Glutamatergic neuron (in vitro differentiated cells): ENCODE measurements around the gene SLX4IP. TPM values are rescaled to one million over a fixed set of nuclear protein-coding genes. Genes with fewer than 3 reads are reported as not detected.

Experiments
- DNase-seq: peaks from one replicate; pipeline ENCODE4 v3.0.0; 2022
- H3K27ac Mint-ChIP-seq: one replicate; pipeline ENCODE4 v1.8.0; 2020; ENCODE audit warnings: mild to moderate bottlenecking, mixed read lengths, inconsistent platforms; ENCODE audit not compliant: unreplicated experiment
- H3K27me3 Mint-ChIP-seq: one replicate; pipeline ENCODE4 v1.8.0; 2020; ENCODE audit warnings: mild to moderate bottlenecking, moderate library complexity, mixed read lengths, inconsistent platforms; ENCODE audit not compliant: unreplicated experiment
- H3K36me3 Mint-ChIP-seq: one replicate; pipeline ENCODE4 v1.8.0; 2020; ENCODE audit warnings: mild to moderate bottlenecking, mixed read lengths, inconsistent platforms; ENCODE audit not compliant: unreplicated experiment
- H3K4me1 Mint-ChIP-seq: one replicate; pipeline ENCODE4 v1.8.0; 2020; ENCODE audit warnings: mild to moderate bottlenecking, low read depth, mixed read lengths, inconsistent platforms; ENCODE audit not compliant: unreplicated experiment
- H3K4me3 Mint-ChIP-seq: one replicate; pipeline ENCODE4 v1.8.0; 2020; ENCODE audit warnings: mild to moderate bottlenecking, mixed read lengths, inconsistent platforms; ENCODE audit not compliant: unreplicated experiment
- H3K9me3 Mint-ChIP-seq: one replicate; pipeline ENCODE4 v1.8.0; 2020; ENCODE audit warnings: mild to moderate bottlenecking, moderate library complexity, mixed read lengths, inconsistent platforms; ENCODE audit not compliant: unreplicated experiment
- total RNA-seq: library from RNA; stranded (reverse); fragmentation: NEBNext Ultra II Directional; extraction: Animal tissue kit (Norgen Biotek cat#: 25700); gene quantifications from one replicate; pipeline ENCODE4 v1.2.1, GENCODE V29; 2021; ENCODE audit not compliant: unreplicated experiment
- TF ChIP-seq, protein P1 (sequence below): fragments of 200-600 bp; sonication (generic); IDR thresholded peaks from one replicate; pipeline ENCODE4 v1.5.0; 2021; ENCODE audit not compliant: partially characterized antibody, unreplicated experiment

SLX4IP gene
- total RNA-seq, 1 donor from 2014 or later, result 7.9 TPM

DNA sequence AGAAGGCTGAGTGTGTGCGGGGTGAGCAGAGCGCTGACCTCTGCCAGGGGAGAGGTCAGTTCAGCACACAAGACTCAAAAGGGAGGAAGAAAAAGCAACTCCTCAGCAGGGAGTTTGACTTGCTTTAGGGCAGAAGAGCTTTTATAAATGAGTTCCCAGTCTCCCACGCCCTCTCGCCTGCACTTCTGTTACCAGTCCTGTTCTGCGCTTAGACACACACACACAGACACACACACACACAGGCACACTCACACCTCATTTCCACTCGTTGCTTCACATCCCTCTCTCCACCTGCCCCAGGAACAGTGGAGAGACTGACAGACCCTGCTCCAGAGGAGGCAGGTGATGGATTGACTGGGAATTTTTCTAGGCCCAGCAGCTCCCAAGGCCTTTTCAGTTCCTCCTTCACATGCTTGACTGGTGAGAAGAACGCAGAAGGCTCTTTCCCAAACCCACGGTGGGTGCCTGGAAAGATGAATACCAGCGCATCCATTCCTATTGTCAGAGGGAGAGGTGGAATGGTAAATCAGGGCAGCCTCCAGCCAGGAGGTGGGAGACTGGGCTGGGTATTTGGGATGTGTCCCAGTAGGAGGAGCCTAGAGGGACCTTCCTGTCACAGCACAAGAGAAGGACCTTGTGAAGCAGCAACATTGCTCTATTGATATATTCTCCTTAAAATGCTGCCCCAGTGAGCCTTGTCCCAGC is 195.0 kb downstream of the SLX4IP start:
- H3K9me3 Mint-ChIP-seq, result no peaks in the 10 kb centered on the region
- TF ChIP-seq, protein P1, sequence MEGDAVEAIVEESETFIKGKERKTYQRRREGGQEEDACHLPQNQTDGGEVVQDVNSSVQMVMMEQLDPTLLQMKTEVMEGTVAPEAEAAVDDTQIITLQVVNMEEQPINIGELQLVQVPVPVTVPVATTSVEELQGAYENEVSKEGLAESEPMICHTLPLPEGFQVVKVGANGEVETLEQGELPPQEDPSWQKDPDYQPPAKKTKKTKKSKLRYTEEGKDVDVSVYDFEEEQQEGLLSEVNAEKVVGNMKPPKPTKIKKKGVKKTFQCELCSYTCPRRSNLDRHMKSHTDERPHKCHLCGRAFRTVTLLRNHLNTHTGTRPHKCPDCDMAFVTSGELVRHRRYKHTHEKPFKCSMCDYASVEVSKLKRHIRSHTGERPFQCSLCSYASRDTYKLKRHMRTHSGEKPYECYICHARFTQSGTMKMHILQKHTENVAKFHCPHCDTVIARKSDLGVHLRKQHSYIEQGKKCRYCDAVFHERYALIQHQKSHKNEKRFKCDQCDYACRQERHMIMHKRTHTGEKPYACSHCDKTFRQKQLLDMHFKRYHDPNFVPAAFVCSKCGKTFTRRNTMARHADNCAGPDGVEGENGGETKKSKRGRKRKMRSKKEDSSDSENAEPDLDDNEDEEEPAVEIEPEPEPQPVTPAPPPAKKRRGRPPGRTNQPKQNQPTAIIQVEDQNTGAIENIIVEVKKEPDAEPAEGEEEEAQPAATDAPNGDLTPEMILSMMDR, result no peak
- H3K27me3 Mint-ChIP-seq, result peaks cover 3% of the 10 kb centered on the region
- H3K27ac Mint-ChIP-seq, result no peak overlapping the region
- H3K4me3 Mint-ChIP-seq, result no peak overlapping the region
- H3K36me3 Mint-ChIP-seq, result no peaks in the 10 kb centered on the region
- H3K4me1 Mint-ChIP-seq, result peaks cover 23% of the 10 kb centered on the region
- DNase-seq, result no peak

DNA sequence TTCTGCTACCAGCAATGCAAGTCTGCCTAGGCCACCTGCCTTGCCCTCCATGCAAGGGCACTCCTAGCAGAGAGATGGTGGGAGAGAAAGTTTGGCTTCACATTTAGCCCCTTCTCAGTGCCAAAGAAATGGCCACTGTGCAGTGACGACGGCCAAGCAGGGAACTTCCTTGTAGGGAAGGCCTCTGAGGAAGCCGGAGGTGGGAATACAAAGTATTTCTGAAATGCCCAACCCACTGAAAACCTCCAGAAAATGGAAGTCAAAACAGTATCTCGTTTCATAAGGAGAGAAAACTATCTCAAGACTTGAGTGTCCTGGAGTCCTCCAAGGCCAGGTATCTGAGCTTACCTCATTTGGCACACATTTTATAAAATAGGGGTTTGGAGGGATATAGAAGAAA is 196.0 kb downstream of the SLX4IP start:
- H3K4me1 Mint-ChIP-seq, result peaks cover 23% of the 10 kb centered on the region
- H3K4me3 Mint-ChIP-seq, result no peak overlapping the region
- peaks cover 3% of the 10 kb centered on the region for H3K27me3 Mint-ChIP-seq
- H3K9me3 Mint-ChIP-seq, result no peaks in the 10 kb centered on the region
- no peak overlapping the region for H3K27ac Mint-ChIP-seq
- TF ChIP-seq, protein P1, result no peak
- no peaks in the 10 kb centered on the region for H3K36me3 Mint-ChIP-seq
- DNase-seq, result no peak

DNA sequence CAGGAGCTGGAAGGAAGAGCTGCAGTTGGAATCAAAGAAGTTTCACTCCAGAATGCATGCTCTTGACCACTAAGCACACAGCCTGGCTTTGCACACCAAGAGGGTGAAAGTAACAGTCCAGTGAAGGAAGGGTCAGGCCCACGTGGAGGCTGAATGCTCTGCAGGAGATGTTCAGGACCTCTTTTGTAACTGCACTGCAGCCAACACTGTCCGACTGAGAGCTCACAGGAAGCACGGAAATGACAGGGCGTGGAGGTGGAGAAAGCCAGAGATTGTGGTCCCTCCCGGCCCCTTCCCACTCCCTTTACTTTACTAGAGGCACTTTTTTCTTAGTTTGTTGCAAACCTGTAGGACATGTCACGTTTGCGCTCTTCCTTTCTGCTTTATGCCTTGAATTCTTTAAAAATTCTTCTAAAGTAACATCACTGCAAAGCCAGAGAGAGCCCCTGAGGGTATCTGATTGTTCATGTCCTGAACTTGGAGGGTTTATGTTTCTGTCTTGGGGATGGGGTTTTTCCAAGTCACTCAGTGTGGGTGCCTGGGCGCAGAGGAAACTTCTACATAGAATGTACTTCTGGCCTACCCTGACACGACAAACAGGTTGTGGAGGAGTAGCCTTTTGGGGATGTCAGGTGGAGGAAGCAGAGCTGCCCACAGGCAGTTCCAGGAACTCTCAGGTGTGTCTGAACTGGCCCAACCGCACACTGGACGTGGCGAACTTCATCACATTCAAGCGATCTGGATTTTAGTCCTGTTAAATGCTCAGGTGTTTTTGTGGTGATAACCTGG is 197.8 kb downstream of the SLX4IP start:
- peaks cover 3% of the 10 kb centered on the region for H3K27me3 Mint-ChIP-seq
- TF ChIP-seq, protein P1, result no peak
- no peak for DNase-seq
- no peaks in the 10 kb centered on the region for H3K9me3 Mint-ChIP-seq
- H3K4me3 Mint-ChIP-seq, result no peak overlapping the region
- H3K27ac Mint-ChIP-seq, result no peak overlapping the region
- no peaks in the 10 kb centered on the region for H3K36me3 Mint-ChIP-seq
- peaks cover 14% of the 10 kb centered on the region for H3K4me1 Mint-ChIP-seq

DNA sequence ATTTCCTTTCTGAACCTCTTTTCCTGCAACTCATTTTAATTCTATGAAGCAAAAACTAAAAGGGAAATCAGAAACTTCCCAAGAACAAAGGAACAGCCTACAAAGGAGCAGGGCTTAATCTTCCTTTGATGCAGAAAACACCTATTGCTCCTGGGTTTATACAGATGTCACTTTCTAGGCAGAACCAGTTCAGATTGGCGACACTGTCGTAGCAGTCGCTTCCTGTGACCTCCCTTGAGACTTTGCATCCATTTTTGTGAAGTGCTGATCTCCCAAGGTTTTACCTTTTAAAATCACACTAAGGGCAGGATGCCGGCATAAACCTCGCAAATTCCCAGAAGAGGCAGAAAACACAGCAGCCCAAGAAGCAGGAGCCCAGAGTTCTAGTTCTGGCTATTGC is 198.6 kb downstream of the SLX4IP start:
- Mint-ChIP-seq H3K27ac (no peak overlapping the region), H3K27me3 (peaks cover 3% of the 10 kb centered on the region), H3K4me3 (no peak overlapping the region), H3K9me3 (no peaks in the 10 kb centered on the region), H3K36me3 (no peaks in the 10 kb centered on the region), H3K4me1 (peaks cover 14% of the 10 kb centered on the region)
- DNase-seq, result no peak
- TF ChIP-seq, protein P1, result no peak

DNA sequence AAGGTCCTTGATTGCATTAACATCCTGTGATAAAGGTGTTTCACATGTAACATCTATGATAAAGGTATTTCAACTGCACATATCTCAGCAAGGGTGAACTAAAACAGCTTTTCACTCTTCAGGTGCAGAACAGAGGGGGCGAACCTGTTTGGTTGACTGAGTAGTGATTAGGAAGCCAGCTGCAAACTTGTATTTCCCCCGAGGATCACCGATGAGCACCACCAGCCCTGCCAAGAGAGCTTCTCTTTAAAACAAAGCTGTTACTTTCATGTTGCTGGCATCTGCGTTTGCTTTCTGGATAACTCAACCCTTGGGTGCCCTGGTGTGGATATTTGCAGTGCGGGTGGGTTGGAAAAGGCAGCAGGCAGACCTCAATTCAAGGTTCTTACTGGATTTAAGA is 199.1 kb downstream of the SLX4IP start:
- no peaks in the 10 kb centered on the region for H3K9me3 Mint-ChIP-seq
- no peak overlapping the region for H3K27ac Mint-ChIP-seq
- peaks cover 11% of the 10 kb centered on the region for H3K4me1 Mint-ChIP-seq
- peaks cover 3% of the 10 kb centered on the region for H3K27me3 Mint-ChIP-seq
- no peak overlapping the region for H3K4me3 Mint-ChIP-seq
- TF ChIP-seq, protein P1, result no peak
- no peak for DNase-seq
- H3K36me3 Mint-ChIP-seq, result no peaks in the 10 kb centered on the region
